Tibial nerve (tissue), 3 donors: ENCODE data around the gene SP140L.

Experiments
- POLR2A ChIP-seq, 2 donors: fragments of 450-650 bp; IDR thresholded peaks; one replicate each; pipeline ENCODE4 v1.6.1; 2017; ENCODE audit warnings: antibody characterized with exemption in 2 of 2, mild to moderate bottlenecking in 2 of 2, moderate library complexity in 2 of 2
- TF ChIP-seq, protein P1 (sequence below), 5 experiments: fragments of 200-600 bp in 3 of 5; fragments of 450-650 bp in 2 of 5; sonication (generic) in 3 of 5; IDR thresholded peaks; one replicate each; pipeline ENCODE4 v1.5.1; 2016 to 2019; ENCODE audit warnings: antibody characterized with exemption in 5 of 5, mild to moderate bottlenecking in 3 of 5, moderate library complexity in 2 of 5

DNA sequence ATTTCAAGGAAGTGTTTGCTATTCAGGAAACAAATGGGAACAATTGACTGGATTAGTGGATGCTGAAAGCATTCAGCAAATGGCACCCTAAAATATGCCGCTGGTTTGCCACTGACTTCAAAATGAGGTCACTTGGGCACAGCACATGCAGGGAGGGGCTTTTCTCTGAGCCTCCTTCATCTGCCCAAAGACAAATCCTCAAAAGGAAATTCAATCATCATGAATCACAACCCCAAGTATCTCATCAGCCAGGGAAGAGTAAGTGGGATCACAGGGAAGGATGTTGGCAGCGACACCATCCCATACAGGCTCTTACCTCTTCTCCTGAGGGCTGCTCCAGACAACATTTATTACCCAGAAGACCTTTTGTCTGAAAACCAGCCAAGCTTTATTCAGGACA, 14.4 kb upstream of the SP140L start:
- TF ChIP-seq, protein P1, sequence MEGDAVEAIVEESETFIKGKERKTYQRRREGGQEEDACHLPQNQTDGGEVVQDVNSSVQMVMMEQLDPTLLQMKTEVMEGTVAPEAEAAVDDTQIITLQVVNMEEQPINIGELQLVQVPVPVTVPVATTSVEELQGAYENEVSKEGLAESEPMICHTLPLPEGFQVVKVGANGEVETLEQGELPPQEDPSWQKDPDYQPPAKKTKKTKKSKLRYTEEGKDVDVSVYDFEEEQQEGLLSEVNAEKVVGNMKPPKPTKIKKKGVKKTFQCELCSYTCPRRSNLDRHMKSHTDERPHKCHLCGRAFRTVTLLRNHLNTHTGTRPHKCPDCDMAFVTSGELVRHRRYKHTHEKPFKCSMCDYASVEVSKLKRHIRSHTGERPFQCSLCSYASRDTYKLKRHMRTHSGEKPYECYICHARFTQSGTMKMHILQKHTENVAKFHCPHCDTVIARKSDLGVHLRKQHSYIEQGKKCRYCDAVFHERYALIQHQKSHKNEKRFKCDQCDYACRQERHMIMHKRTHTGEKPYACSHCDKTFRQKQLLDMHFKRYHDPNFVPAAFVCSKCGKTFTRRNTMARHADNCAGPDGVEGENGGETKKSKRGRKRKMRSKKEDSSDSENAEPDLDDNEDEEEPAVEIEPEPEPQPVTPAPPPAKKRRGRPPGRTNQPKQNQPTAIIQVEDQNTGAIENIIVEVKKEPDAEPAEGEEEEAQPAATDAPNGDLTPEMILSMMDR (IDR thresholded peaks at IDR 0.05), result no peak
- TF ChIP-seq POLR2A (IDR thresholded peaks at IDR 0.05), result no peak
